Astrocyte (in vitro differentiated cells and primary cell): ENCODE data around the gene ARHGAP40.

Experiments used
- CTCF ChIP-seq: IDR thresholded peaks from 2 replicates; pipeline ENCODE4 v1.5.1; 2011; ENCODE audit warnings: low read depth, mild to moderate bottlenecking, inconsistent platforms, low read length, moderate library complexity; ENCODE audit not compliant: insufficient read depth
- EZH2 ChIP-seq: IDR thresholded peaks from 2 replicates; pipeline ENCODE4 v1.6.1; 2012; ENCODE audit warnings: mild to moderate bottlenecking, low read length, inconsistent platforms; ENCODE audit not compliant: insufficient read depth

GRCh38 chr20:38616457-38616856 lies 14.8 kb downstream of the ARHGAP40 start:
- TF ChIP-seq CTCF: no peak
- no peak for TF ChIP-seq EZH2
